HCT116 (cell line): Measurements from ENCODE around the gene EIF2D. TPM values are rescaled to one million over a fixed set of nuclear protein-coding genes. Genes with fewer than 3 reads are reported as not detected.

Source experiments
- ATAC-seq: fragments of 200-7000 bp; cut with Tn5 transposase; 2 replicates; pipeline ENCODE4 v1.9.1; 2020; ENCODE audit warnings: mild to moderate bottlenecking, moderate library complexity
- BruUV-seq: library from RNA; stranded (reverse); fragments of 400-500 nt; replicated peaks from 2 replicates; lab custom pipeline; 2021; lab: Mats Ljungman, UMichigan
- CTCF ChIA-PET: fragments of 300-600 bp; sonication (Branson Sonifier 250); formaldehyde crosslinking; loops from one replicate; lab custom pipeline; 2021; ENCODE audit warnings: antibody characterized with exemption; lab: Charles Lee
- POLR2A ChIA-PET: fragments of 300-600, 350-600 bp; sonication (Branson Sonifier 250); formaldehyde crosslinking; loops from one replicate; lab custom pipeline; 2021; ENCODE audit warnings: antibody characterized with exemption; lab: Charles Lee
- RAD21 ChIA-PET, 2 experiments: fragments of 300-600 bp; sonication (Branson Sonifier 250); formaldehyde crosslinking; loops; one replicate each; lab custom pipeline; 2023; ENCODE audit warnings: low total read pairs in 2 of 2; ENCODE audit not compliant: uncharacterized antibody in 2 of 2, unreplicated experiment in 2 of 2, low non-redundant PET in 1 of 2; lab: Charles Lee
- DNase-seq: peaks from one replicate; pipeline ENCODE4 v3.0.0-alpha.2; 2010; ENCODE audit warnings: low read depth, low spot score
- H2AFZ ChIP-seq: fragments of 200-600 bp; shearing (Covaris generic), sonication (generic); 2 replicates; pipeline ENCODE4 v1.6.1; 2017; ENCODE audit warnings: low read depth, mixed run types, mixed read lengths, antibody characterized with exemption, low read length; ENCODE audit not compliant: poor library complexity, severe bottlenecking
- H3K27ac ChIP-seq: 2 replicates; pipeline ENCODE4 v1.5.1; 2012; ENCODE audit warnings: low read depth, low read length
- H3K27me3 ChIP-seq: fragments of 200-600 bp; sonication (generic); 2 replicates; pipeline ENCODE4 v1.6.1; 2016; ENCODE audit warnings: mixed run types, low read length, mixed read lengths; ENCODE audit not compliant: insufficient read depth
- H3K36me3 ChIP-seq, 2 experiments: fragments of 200-500 bp in 1 of 2; fragments of 200-600 bp in 1 of 2; sonication (Bioruptor generic) in 1 of 2; sonication (generic) in 1 of 2; 2 replicates each; pipeline versions ENCODE4 v1.5.1 to v1.6.1; 2014 to 2016; ENCODE audit warnings: low read length in 2 of 2, inconsistent platforms in 1 of 2, mixed read lengths in 1 of 2, mixed run types in 1 of 2; ENCODE audit not compliant: insufficient read depth in 2 of 2, control insufficient read depth in 1 of 2
- H3K4me1 ChIP-seq, 2 experiments: fragments of 200-600 bp in 1 of 2; sonication (generic) in 1 of 2; 2 replicates each; pipeline versions ENCODE4 v1.5.1 to v1.6.1; 2012 to 2017; ENCODE audit warnings: low read length in 2 of 2, inconsistent platforms in 1 of 2, mild to moderate bottlenecking in 1 of 2, mixed read lengths in 1 of 2, mixed run types in 1 of 2, moderate library complexity in 1 of 2; ENCODE audit not compliant: insufficient read depth in 2 of 2, control insufficient read depth in 1 of 2
- H3K4me2 ChIP-seq: fragments of 200-600 bp; sonication (generic); 2 replicates; pipeline ENCODE4 v1.6.1; 2017; ENCODE audit warnings: mixed run types, low read length, mixed read lengths
- H3K4me3 ChIP-seq, 2 experiments: fragments of 200-600 bp in 1 of 2; sonication (generic) in 1 of 2; replicated peaks in 1 of 2; 2 replicates each; pipeline ENCODE4 v1.5.1; 2011 to 2016; ENCODE audit warnings: low read length in 2 of 2, control low read depth in 1 of 2, low read depth in 1 of 2, mild to moderate bottlenecking in 1 of 2, mixed read lengths in 1 of 2, mixed run types in 1 of 2
- H3K79me2 ChIP-seq: fragments of 200-600 bp; sonication (generic); 2 replicates; pipeline ENCODE4 v1.6.1; 2017; ENCODE audit warnings: mild to moderate bottlenecking, mixed run types, low read length, moderate library complexity, mixed read lengths; ENCODE audit not compliant: insufficient read depth
- H3K9ac ChIP-seq: fragments of 200-600 bp; sonication (generic); 2 replicates; pipeline ENCODE4 v1.6.1; 2016; ENCODE audit warnings: low read length, mixed read lengths
- H3K9me2 ChIP-seq: fragments of 200-600 bp; sonication (generic), shearing (Covaris generic); 2 replicates; pipeline ENCODE4 v1.6.1; 2017; ENCODE audit warnings: mixed run types, mild to moderate bottlenecking, moderate library complexity; ENCODE audit not compliant: insufficient read depth
- H3K9me3 ChIP-seq, 2 experiments: fragments of 200-500 bp in 1 of 2; fragments of 200-600 bp in 1 of 2; sonication (Bioruptor generic) in 1 of 2; sonication (generic) in 1 of 2; 2 replicates each; pipeline ENCODE4 v1.6.1; 2014 to 2017; ENCODE audit warnings: low read length in 2 of 2, mixed read lengths in 2 of 2, inconsistent platforms in 1 of 2, low read depth in 1 of 2, mild to moderate bottlenecking in 1 of 2, mixed run types in 1 of 2, moderate library complexity in 1 of 2; ENCODE audit not compliant: control insufficient read depth in 1 of 2, insufficient read depth in 1 of 2
- H4K20me1 ChIP-seq: fragments of 200-600 bp; sonication (generic), shearing (Covaris generic); 2 replicates; pipeline ENCODE4 v1.6.1; 2017; ENCODE audit warnings: mixed run types, mild to moderate bottlenecking, moderate library complexity; ENCODE audit not compliant: insufficient read depth
- ATF3 ChIP-seq: IDR thresholded peaks from 2 replicates; pipeline ENCODE4 v1.6.1; 2012
- CEBPB ChIP-seq: IDR thresholded peaks from 2 replicates; pipeline ENCODE4 v1.6.1; 2012; ENCODE audit warnings: low read depth
- EZH2 ChIP-seq: fragments of 200-600 bp; sonication (generic); IDR thresholded peaks from 2 replicates; pipeline ENCODE4 v1.6.1; 2017; ENCODE audit warnings: antibody characterized with exemption, mixed run types
- EZH2phosphoT487 ChIP-seq: fragments of 200-600 bp; IDR thresholded peaks from 2 replicates; pipeline ENCODE4 v1.6.1; 2018; ENCODE audit warnings: antibody characterized with exemption, borderline replicate concordance
- JUND ChIP-seq: IDR thresholded peaks from 2 replicates; pipeline ENCODE4 v1.6.1; 2012
- MAX ChIP-seq: IDR thresholded peaks from 2 replicates; pipeline ENCODE4 v1.6.1; 2012
- RAD21 ChIP-seq: IDR thresholded peaks from 2 replicates; pipeline ENCODE4 v1.6.1; 2012; ENCODE audit warnings: low read depth, mild to moderate bottlenecking
- SP1 ChIP-seq: IDR thresholded peaks from 2 replicates; pipeline ENCODE4 v1.6.1; 2012; ENCODE audit warnings: low read depth
- ZFX ChIP-seq: fragments of 450-650 bp; IDR thresholded peaks from 2 replicates; pipeline ENCODE4 v1.6.1; 2017
- intact Hi-C: fragments of 100-400 bp; cut with micrococcal nuclease; formaldehyde crosslinking; loops from 2 replicates; pipeline ENCODE4 v1.10.0; 2022
- total RNA-seq: library from RNA; stranded (reverse); gene quantifications from one replicate; pipeline ENCODE4 v1.2.1, GENCODE V29; 2021; ENCODE audit not compliant: unreplicated experiment
- TF ChIP-seq, protein P1 (sequence below): IDR thresholded peaks from 2 replicates; pipeline ENCODE4 v1.6.1; 2012; ENCODE audit warnings: low read depth

EIF2D gene
- total RNA-seq, 1 experiment from 2014 or later, result 54.8 TPM

DNA sequence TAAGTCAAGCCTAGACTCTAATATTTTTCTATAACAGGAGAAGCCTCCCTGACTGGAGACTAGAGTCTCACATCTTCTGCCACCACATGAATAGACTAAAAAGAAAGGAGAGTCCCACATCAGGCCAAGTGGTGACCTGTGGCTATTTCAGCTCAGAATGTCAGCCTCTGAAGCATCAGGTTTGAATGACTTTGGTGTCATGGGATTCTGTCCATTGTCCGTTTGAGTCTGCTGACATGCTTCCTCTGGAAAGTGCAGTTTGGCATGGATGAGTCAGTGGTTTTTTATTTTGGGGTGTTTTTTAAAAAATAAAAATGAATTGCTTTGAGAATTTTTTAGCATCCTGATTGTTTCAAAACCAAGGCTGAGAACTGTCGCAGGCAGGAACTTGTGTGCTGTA is 42.6 kb upstream of the EIF2D start:
- Histone ChIP-seq H3K27ac (no peak overlapping the region), H3K27me3 (no peaks in the 10 kb centered on the region), H3K4me1 (no peaks in the 10 kb centered on the region; a peak in 1 of 4 replicates), H3K36me3 (no peaks in the 10 kb centered on the region), H3K9ac (no peak overlapping the region), H3K9me2 (no peaks in the 10 kb centered on the region), H3K9me3 (no peaks in the 10 kb centered on the region), H4K20me1 (no peaks in the 10 kb centered on the region), H3K79me2 (no peaks in the 10 kb centered on the region), H2AFZ (no peak overlapping the region), H3K4me3 (no peak overlapping the region), H3K4me2 (no peak overlapping the region)
- TF ChIP-seq EZH2, result no peak
- no peak for TF ChIP-seq ZFX
- TF ChIP-seq ATF3, result no peak
- no peak for TF ChIP-seq MAX
- no peak for TF ChIP-seq RAD21
- TF ChIP-seq CEBPB, result no peak
- no peak for TF ChIP-seq SP1
- no peak for TF ChIP-seq EZH2phosphoT487
- TF ChIP-seq, protein P1, sequence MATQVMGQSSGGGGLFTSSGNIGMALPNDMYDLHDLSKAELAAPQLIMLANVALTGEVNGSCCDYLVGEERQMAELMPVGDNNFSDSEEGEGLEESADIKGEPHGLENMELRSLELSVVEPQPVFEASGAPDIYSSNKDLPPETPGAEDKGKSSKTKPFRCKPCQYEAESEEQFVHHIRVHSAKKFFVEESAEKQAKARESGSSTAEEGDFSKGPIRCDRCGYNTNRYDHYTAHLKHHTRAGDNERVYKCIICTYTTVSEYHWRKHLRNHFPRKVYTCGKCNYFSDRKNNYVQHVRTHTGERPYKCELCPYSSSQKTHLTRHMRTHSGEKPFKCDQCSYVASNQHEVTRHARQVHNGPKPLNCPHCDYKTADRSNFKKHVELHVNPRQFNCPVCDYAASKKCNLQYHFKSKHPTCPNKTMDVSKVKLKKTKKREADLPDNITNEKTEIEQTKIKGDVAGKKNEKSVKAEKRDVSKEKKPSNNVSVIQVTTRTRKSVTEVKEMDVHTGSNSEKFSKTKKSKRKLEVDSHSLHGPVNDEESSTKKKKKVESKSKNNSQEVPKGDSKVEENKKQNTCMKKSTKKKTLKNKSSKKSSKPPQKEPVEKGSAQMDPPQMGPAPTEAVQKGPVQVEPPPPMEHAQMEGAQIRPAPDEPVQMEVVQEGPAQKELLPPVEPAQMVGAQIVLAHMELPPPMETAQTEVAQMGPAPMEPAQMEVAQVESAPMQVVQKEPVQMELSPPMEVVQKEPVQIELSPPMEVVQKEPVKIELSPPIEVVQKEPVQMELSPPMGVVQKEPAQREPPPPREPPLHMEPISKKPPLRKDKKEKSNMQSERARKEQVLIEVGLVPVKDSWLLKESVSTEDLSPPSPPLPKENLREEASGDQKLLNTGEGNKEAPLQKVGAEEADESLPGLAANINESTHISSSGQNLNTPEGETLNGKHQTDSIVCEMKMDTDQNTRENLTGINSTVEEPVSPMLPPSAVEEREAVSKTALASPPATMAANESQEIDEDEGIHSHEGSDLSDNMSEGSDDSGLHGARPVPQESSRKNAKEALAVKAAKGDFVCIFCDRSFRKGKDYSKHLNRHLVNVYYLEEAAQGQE, result no peak
- no peak for TF ChIP-seq JUND
- intact Hi-C loops, result no loop called here
- ChIA-PET RAD21 (no interaction called here), POLR2A (interaction anchor here (1.1 kb wide), 1 partner anchor 20 kb away, joined by 4 read pairs; the partner anchor contains the start of gene DYRK3), CTCF (interaction anchor here (0.9 to 3.4 kb wide), 2 partner anchors 9 to 16 kb away, joined by 3 to 13 read pairs; no protein-coding TSS in a partner anchor)
- DNase-seq (no peak), ATAC-seq (no peak)
- BruUV-seq, result no TSS peak
